ENCODE data around the gene DCXR.

GRCh38 chr17:81998212-81998611, 39.3 kb downstream of the DCXR start:
- no peak for TF ChIP-seq BCL3 (CRISPR knock-in tag; IDR thresholded peaks at IDR 0.05)
- TF ChIP-seq EP300 (IDR thresholded peaks at IDR 0.05; ENCODE audit: low read depth in 2 of 2, low read length in 2 of 2): no peak
- TF ChIP-seq EP300 (CRISPR knock-in tag; IDR thresholded peaks at IDR 0.05; ENCODE audit: borderline replicate concordance): no peak
- no peak for TF ChIP-seq POLR2A (IDR thresholded peaks at IDR 0.05; ENCODE audit: insufficient read depth in 1 of 2, low read depth in 2 of 2, low read length in 2 of 2)
- TF ChIP-seq ZNF292 (CRISPR knock-in tag; IDR thresholded peaks at IDR 0.05; ENCODE audit: borderline replicate concordance, low read depth): no peak
- no peak for TF ChIP-seq TAF1 (CRISPR knock-in tag; IDR thresholded peaks at IDR 0.05)
- TF ChIP-seq SP140L (CRISPR knock-in tag; IDR thresholded peaks at IDR 0.05; ENCODE audit: borderline replicate concordance): no peak
